Breast epithelium (tissue), 3 donors: ENCODE results near the gene IGSF9B.

Source experiments
- POLR2A ChIP-seq: fragments of 450-650 bp; IDR thresholded peaks from one replicate; pipeline ENCODE4 v1.6.1; 2016; ENCODE audit warnings: antibody characterized with exemption, mild to moderate bottlenecking, moderate library complexity
- TF ChIP-seq, protein P1 (sequence below), 3 donors: fragments of 450-650 bp; IDR thresholded peaks; one replicate each; pipeline ENCODE4 v1.5.1; 2016 to 2017; ENCODE audit warnings: antibody characterized with exemption in 3 of 3, mild to moderate bottlenecking in 3 of 3, moderate library complexity in 3 of 3

DNA sequence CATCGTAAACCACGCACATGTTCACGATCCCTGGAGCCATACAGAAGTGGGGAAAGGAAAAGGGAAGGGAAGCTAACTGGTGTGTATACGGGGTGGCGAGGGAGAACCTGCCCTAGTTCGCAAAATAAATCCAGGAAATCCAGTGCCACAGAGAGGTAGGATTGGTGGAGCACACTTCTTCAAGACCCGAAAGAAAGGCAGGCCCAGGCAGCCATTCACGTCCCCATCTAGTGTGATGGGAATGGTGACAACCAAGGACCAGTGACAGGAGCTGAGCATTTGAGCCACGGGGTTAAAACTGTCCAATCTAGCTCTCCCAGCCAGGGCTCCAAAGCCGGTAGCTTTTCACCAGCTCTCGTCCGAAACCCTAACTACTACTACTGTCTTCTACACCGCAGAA is 53.7 kb downstream of the IGSF9B start:
- TF ChIP-seq, protein P1, sequence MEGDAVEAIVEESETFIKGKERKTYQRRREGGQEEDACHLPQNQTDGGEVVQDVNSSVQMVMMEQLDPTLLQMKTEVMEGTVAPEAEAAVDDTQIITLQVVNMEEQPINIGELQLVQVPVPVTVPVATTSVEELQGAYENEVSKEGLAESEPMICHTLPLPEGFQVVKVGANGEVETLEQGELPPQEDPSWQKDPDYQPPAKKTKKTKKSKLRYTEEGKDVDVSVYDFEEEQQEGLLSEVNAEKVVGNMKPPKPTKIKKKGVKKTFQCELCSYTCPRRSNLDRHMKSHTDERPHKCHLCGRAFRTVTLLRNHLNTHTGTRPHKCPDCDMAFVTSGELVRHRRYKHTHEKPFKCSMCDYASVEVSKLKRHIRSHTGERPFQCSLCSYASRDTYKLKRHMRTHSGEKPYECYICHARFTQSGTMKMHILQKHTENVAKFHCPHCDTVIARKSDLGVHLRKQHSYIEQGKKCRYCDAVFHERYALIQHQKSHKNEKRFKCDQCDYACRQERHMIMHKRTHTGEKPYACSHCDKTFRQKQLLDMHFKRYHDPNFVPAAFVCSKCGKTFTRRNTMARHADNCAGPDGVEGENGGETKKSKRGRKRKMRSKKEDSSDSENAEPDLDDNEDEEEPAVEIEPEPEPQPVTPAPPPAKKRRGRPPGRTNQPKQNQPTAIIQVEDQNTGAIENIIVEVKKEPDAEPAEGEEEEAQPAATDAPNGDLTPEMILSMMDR (IDR thresholded peaks at IDR 0.05) = no peak
- no peak for TF ChIP-seq POLR2A
